Endothelial cell of umbilical vein (primary cell): ENCODE data around the gene UROD. TPM values are rescaled to one million over a fixed set of nuclear protein-coding genes. Genes with fewer than 3 reads are reported as not detected.

Source experiments
- Bru-seq: library from RNA; stranded (reverse); fragments of 400-500 nt; gene quantifications from one replicate; lab custom pipeline; 2021; lab: Mats Ljungman, UMichigan
- BruChase-seq, 2 experiments: library from RNA; stranded (reverse); fragments of 400-500 nt; gene quantifications; one replicate each; lab custom pipeline; 2021; lab: Mats Ljungman, UMichigan
- BruUV-seq: library from RNA; stranded (reverse); fragments of 400-500 nt; replicated peaks from 2 replicates; lab custom pipeline; 2021; lab: Mats Ljungman, UMichigan
- CTCF ChIA-PET: fragments of 300-600, 350-600 bp; sonication (Branson Sonifier 250); formaldehyde crosslinking; loops from one replicate; lab custom pipeline; 2021; ENCODE audit warnings: antibody characterized with exemption, inconsistent platforms; lab: Charles Lee
- POLR2A ChIA-PET: fragments of 300-600, 350-600 bp; sonication (Branson Sonifier 250); formaldehyde crosslinking; loops from one replicate; lab custom pipeline; 2021; ENCODE audit warnings: antibody characterized with exemption, inconsistent platforms; lab: Charles Lee
- DNase-seq: peaks from one replicate; pipeline ENCODE4 v3.0.0-alpha.2; 2011; ENCODE audit warnings: low read depth, low spot score
- FAIRE-seq: peaks from 2 replicates; lab custom pipeline; 2011; peaks lifted over from hg19 to GRCh38; lab: Jason Lieb, UNC
- H2AFZ ChIP-seq: 2 replicates; pipeline ENCODE4 v1.6.0; 2012; ENCODE audit warnings: low read depth, low read length, control low read depth, inconsistent platforms
- H3K27ac ChIP-seq: 2 replicates; pipeline ENCODE4 v1.5.1; 2011; ENCODE audit warnings: low read depth, mild to moderate bottlenecking, control low read depth, low read length, moderate library complexity; ENCODE audit not compliant: insufficient read depth
- H3K27me3 ChIP-seq, 2 experiments: 2 replicates each; pipeline versions ENCODE4 v1.6.0 to v1.6.1; 2011; ENCODE audit warnings: low read length in 2 of 2, mixed read lengths in 1 of 2; ENCODE audit not compliant: control insufficient read depth in 2 of 2, insufficient read depth in 2 of 2
- H3K36me3 ChIP-seq, 2 experiments: 2 replicates in 1 of 2; 3 replicates in 1 of 2; pipeline ENCODE4 v1.5.1; 2011; ENCODE audit warnings: low read length in 2 of 2, mild to moderate bottlenecking in 1 of 2, moderate library complexity in 1 of 2; ENCODE audit not compliant: control insufficient read depth in 2 of 2, insufficient read depth in 2 of 2; ENCODE audit errors: extremely low read depth in 1 of 2
- H3K4me1 ChIP-seq: 3 replicates; pipeline ENCODE4 v1.5.1; 2011; ENCODE audit warnings: mild to moderate bottlenecking, low read length; ENCODE audit not compliant: control insufficient read depth, insufficient read depth; ENCODE audit errors: extremely low read depth
- H3K4me2 ChIP-seq: 2 replicates; pipeline ENCODE4 v1.6.1; 2011; ENCODE audit warnings: low read length, control low read depth, mixed read lengths; ENCODE audit not compliant: insufficient read depth
- H3K4me3 ChIP-seq, 3 experiments: fragments of 200-600 bp in 1 of 3; sonication (generic), shearing (Covaris generic) in 1 of 3; replicated peaks in 1 of 3; 2 replicates each; pipeline ENCODE4 v1.5.1; 2011 to 2016; ENCODE audit warnings: control low read depth in 3 of 3, low read length in 3 of 3, mild to moderate bottlenecking in 2 of 3, inconsistent platforms in 1 of 3, low read depth in 1 of 3, moderate library complexity in 1 of 3; ENCODE audit not compliant: insufficient read depth in 1 of 3
- H3K79me2 ChIP-seq: 2 replicates; pipeline ENCODE4 v1.6.0; 2012; ENCODE audit warnings: low read length, inconsistent platforms; ENCODE audit not compliant: control insufficient read depth, insufficient read depth
- H3K9ac ChIP-seq: replicated peaks from 2 replicates; pipeline ENCODE3; 2011; ENCODE audit warnings: low read length, control low read depth; ENCODE audit not compliant: insufficient read depth; ENCODE audit errors: extremely low read depth
- H3K9me1 ChIP-seq: replicated peaks from 3 replicates; pipeline ENCODE4 v1.6.0; 2011; ENCODE audit warnings: mild to moderate bottlenecking, low read length; ENCODE audit not compliant: control insufficient read depth, insufficient read depth; ENCODE audit errors: extremely low read depth
- H3K9me3 ChIP-seq: replicated peaks from 2 replicates; pipeline ENCODE4 v1.5.1; 2012; ENCODE audit warnings: low read length, inconsistent platforms; ENCODE audit not compliant: control insufficient read depth, insufficient read depth
- H4K20me1 ChIP-seq: replicated peaks from 2 replicates; pipeline ENCODE3; 2011; ENCODE audit warnings: mild to moderate bottlenecking, low read length; ENCODE audit not compliant: control insufficient read depth, insufficient read depth; ENCODE audit errors: extremely low read depth
- FOS ChIP-seq: IDR thresholded peaks from 2 replicates; pipeline ENCODE4 v1.6.1; 2011; ENCODE audit warnings: mild to moderate bottlenecking, low read length, moderate library complexity, borderline replicate concordance; ENCODE audit not compliant: insufficient read depth
- JUN ChIP-seq: IDR thresholded peaks from 2 replicates; pipeline ENCODE4 v1.6.1; 2011; ENCODE audit warnings: borderline replicate concordance, low read depth; ENCODE audit not compliant: insufficient read length, insufficient read depth
- POLR2A ChIP-seq: IDR thresholded peaks from 2 replicates; pipeline ENCODE4 v1.6.1; 2012; ENCODE audit warnings: low read depth, mild to moderate bottlenecking, control low read depth, low read length
- POLR2AphosphoS5 ChIP-seq: IDR thresholded peaks from 2 replicates; pipeline ENCODE4 v1.6.1; 2012; ENCODE audit warnings: low read depth, mild to moderate bottlenecking, control low read depth, low read length, moderate library complexity; ENCODE audit not compliant: insufficient read depth
- dilution Hi-C: fragments of 300-500 bp; cut with MboI; formaldehyde crosslinking; loops from one replicate; pipeline ENCODE4 v1.15.0; 2019; ENCODE audit warnings: low sequenced_read_pairs; ENCODE audit not compliant: extremely low pct_ligation_motif_present
- intact Hi-C: fragments of 100-400 bp; cut with micrococcal nuclease; formaldehyde crosslinking; loops from one replicate; pipeline ENCODE4 v1.10.0; 2022
- long read RNA-seq: library from polyadenylated mRNA; stranded (forward); transcript quantifications from one replicate; pipeline ENCODE4 v2.0.0, GENCODE V29; 2021
- polyA minus RNA-seq, 3 experiments: library from RNA; depleted of rRNA, polyadenylated mRNA; stranded (reverse); fragments of >200 nt; gene quantifications; 1 replicate in 1 of 3; 2 replicates in 2 of 3; pipeline ENCODE4 v1.2.3, GENCODE V29; 2011
- polyA plus RNA-seq, 4 experiments: library from polyadenylated mRNA; depleted of rRNA in 3 of 4; stranded (reverse) in 3 of 4; unstranded in 1 of 4; fragments of >200 nt; gene quantifications; 2 replicates each; pipeline versions ENCODE4 v1.2.1 to v1.2.3, GENCODE V29; 2011 to 2012; ENCODE audit warnings: missing spikeins in 1 of 4
- total RNA-seq: library from RNA; stranded (reverse); gene quantifications from 2 replicates; pipeline ENCODE4 v1.2.3, GENCODE V29; 2021
- TF ChIP-seq, protein P1 (sequence below): IDR thresholded peaks from 2 replicates; pipeline ENCODE4 v1.6.1; 2011; ENCODE audit not compliant: insufficient read depth, insufficient read length

Gene UROD
- total RNA-seq = 187 and 192 TPM in 2 replicates
- polyA plus RNA-seq = 636 and 661 TPM in 2 replicates
- polyA plus RNA-seq (2011; cell fraction: cytosol; rRNA removed) = 439 and 454 TPM in 2 replicates
- 684 and 752 TPM in 2 replicates for polyA plus RNA-seq (2011; cell fraction: nucleus; rRNA removed)
- 165 and 193 TPM in 2 replicates for polyA plus RNA-seq (2012)
- 334 and 362 TPM in 2 replicates for polyA minus RNA-seq
- polyA minus RNA-seq (2011; cell fraction: cytosol; rRNA and poly(A)+ RNA removed) = 47.6 TPM
- 106 and 120 TPM in 2 replicates for polyA minus RNA-seq (2011; cell fraction: nucleus; rRNA and poly(A)+ RNA removed)
- percentile 90 among the genes with signal in this experiment for Bru-seq, nascent RNA
- percentile 95 among the genes with signal in this experiment for BruChase-seq, experiment 1, labeled RNA remaining after a 6-hour chase
- BruChase-seq, experiment 2, labeled RNA remaining after a 2-hour chase = percentile 94 among the genes with signal in this experiment
- long read RNA-seq, transcript UROD-210 (2 exons, 524 nt) = minor isoform, 6 of 947 reads
- long read RNA-seq, transcript UROD-212 (4 exons, 934 nt) = minor isoform, 6 of 947 reads
- long read RNA-seq, transcript UROD-201 (10 exons, 1,300 nt) = major isoform, 514 of 947 reads
- long read RNA-seq, partial matches to known transcripts = 57 of 947 reads
- long read RNA-seq, other reads (novel, unspliced or antisense) = 358 of 947 reads

GRCh38 chr1:45011837-45012638 lies at the start of gene UROD:
Gene UROD (plus strand): TSS chr1:45012254. CDS start chr1:45012266, 12 bp downstream.
- Histone ChIP-seq H4K20me1 (no peaks in the 10 kb centered on the region), H3K36me3 (peaks cover 12 to 30% of the 10 kb centered on the region in 2 experiments), H3K79me2 (peaks cover 22% of the 10 kb centered on the region), H3K27ac (peak within 1 kb of the TSS; percentile 88), H2AFZ (peak within 1 kb of the TSS; percentile 80), H3K4me3 (peak within 1 kb of the TSS; percentile 70 to 94 (median 79)), H3K9me3 (no peaks in the 10 kb centered on the region), H3K4me2 (peak within 1 kb of the TSS; percentile 97), H3K27me3 (no peaks in the 10 kb centered on the region), H3K9me1 (no peaks in the 10 kb centered on the region), H3K9ac (peak within 1 kb of the TSS; percentile 94), H3K4me1 (peaks cover 28% of the 10 kb centered on the region)
- intact Hi-C loops = loop anchor here (1.0 to 10.0 kb wide), 7 partner anchors 26 to 328 kb away; partner anchors contain the start of genes EIF2B3, MUTYH, RNU5D-1 and TOE1
- dilution Hi-C loops = no loop called here
- ChIA-PET POLR2A (interaction anchor here (0.6 to 3.0 kb wide), 10 partner anchors 22 to 510 kb away, joined by 3 to 24 read pairs (median 4); partner anchors contain the start of genes CCDC163, EIF2B3, HPDL and MMACHC), CTCF (interaction anchor here (0.5 to 12.8 kb wide), 20 partner anchors 12 to 558 kb away, joined by 3 to 556 read pairs (median 6); partner anchors contain the start of genes BEST4, BTBD19, EIF2B3 and MUTYH)
- FAIRE-seq (peak; percentile 99), DNase-seq (peak; percentile 97)
- TSS peak; percentile 74 for BruUV-seq
- TF ChIP-seq, protein P1, sequence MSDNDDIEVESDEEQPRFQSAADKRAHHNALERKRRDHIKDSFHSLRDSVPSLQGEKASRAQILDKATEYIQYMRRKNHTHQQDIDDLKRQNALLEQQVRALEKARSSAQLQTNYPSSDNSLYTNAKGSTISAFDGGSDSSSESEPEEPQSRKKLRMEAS = peak; percentile 81
- peak; percentile 92 for TF ChIP-seq POLR2AphosphoS5
- TF ChIP-seq FOS = no peak
- peak; percentile 98 for TF ChIP-seq POLR2A
- TF ChIP-seq JUN = no peak
